ENCODE results near the gene MLLT10. TPM values are rescaled to one million over a fixed set of nuclear protein-coding genes. Genes with fewer than 3 reads are reported as not detected.

The MLLT10 gene
- total RNA-seq, 2 experiments from 2014 or later = 32.8 to 35.4 TPM

DNA sequence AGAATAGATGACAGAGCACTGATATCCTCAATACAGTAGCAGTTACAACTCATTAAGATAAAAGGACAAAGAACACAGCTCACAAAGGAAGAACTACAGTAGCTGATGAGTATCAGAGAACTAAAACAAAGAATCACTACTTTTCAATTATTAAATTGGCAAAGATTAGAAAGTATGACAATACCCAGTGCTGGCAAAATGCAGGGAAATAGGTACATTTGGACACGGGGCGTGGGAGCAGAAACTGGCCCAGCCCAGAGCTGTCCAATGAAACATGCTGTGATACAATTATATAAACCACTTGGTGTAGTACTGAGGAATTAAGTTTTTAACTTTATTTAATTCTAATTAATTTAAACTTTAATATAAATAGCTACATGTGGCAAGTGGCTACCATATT, 226.3 kb downstream of the MLLT10 start:
- ChIA-PET CTCF (no interaction called here), POLR2A (no interaction called here)
- Mint-ChIP-seq H3K36me3 (peaks cover 7% of the 10 kb centered on the region), H3K4me1 (ENCODE audit: low read depth) (peaks cover 4% of the 10 kb centered on the region), H3K9me3 (no peaks in the 10 kb centered on the region), H3K4me3 (no peak overlapping the region), H3K27ac (no peak overlapping the region), H3K27me3 (no peaks in the 10 kb centered on the region)
- intact Hi-C loops (cut with micrococcal nuclease) = no loop called here
- DNase-seq = no peak

GRCh38 chr10:21764466-21765189, 230.6 kb downstream of the MLLT10 start:
- Mint-ChIP-seq H3K27me3 (no peaks in the 10 kb centered on the region), H3K9me3 (no peaks in the 10 kb centered on the region), H3K36me3 (peaks cover 3% of the 10 kb centered on the region), H3K4me1 (ENCODE audit: low read depth) (peaks cover 4% of the 10 kb centered on the region), H3K27ac (peak overlapping the region; percentile 23), H3K4me3 (no peak overlapping the region)
- ChIA-PET POLR2A (no interaction called here), CTCF (no interaction called here)
- DNase-seq = no peak
- intact Hi-C loops (cut with micrococcal nuclease) = no loop called here

- no peak overlapping the region for H3K27ac Mint-ChIP-seq
- DNase-seq = no peak
- H3K36me3 Mint-ChIP-seq = peaks cover 3% of the 10 kb centered on the region
- intact Hi-C loops (cut with micrococcal nuclease) = no loop called here
- CTCF ChIA-PET = no interaction called here
- no peak overlapping the region for H3K4me3 Mint-ChIP-seq
- H3K9me3 Mint-ChIP-seq = no peaks in the 10 kb centered on the region
- peaks cover 4% of the 10 kb centered on the region for H3K4me1 Mint-ChIP-seq (ENCODE audit: low read depth)
- no peaks in the 10 kb centered on the region for H3K27me3 Mint-ChIP-seq
- POLR2A ChIA-PET = no interaction called here
Measured at GRCh38 chr10:21769041-21769440, 235.0 kb downstream of the MLLT10 start.

GRCh38 chr10:21771219-21771618, 237.2 kb downstream of the MLLT10 start:
- Mint-ChIP-seq H3K27ac (no peak overlapping the region), H3K36me3 (peaks cover 1% of the 10 kb centered on the region), H3K4me3 (no peak overlapping the region), H3K4me1 (ENCODE audit: low read depth) (no peaks in the 10 kb centered on the region), H3K27me3 (no peaks in the 10 kb centered on the region), H3K9me3 (no peaks in the 10 kb centered on the region)
- intact Hi-C loops (cut with micrococcal nuclease) = no loop called here
- ChIA-PET CTCF (no interaction called here), POLR2A (no interaction called here)
- no peak for DNase-seq

DNA sequence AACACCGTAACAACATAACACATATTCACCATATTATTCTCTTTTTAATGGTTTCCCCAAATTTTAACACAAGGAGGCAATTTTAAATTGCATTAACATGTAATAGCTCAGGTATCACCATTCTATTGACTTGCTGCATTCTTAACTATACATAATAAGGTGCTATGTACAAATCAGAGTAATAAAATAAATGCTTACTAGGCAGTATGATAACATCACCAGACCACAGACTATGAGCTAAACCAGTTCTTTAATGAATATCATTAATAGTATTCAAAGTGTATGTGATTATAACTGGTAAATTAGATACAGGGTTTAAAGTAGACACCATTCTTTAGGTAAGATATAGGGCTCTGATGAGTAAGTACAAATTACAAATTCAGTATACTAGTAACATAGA, 242.9 kb downstream of the MLLT10 start:
- H3K36me3 Mint-ChIP-seq = peaks cover 12% of the 10 kb centered on the region
- no peaks in the 10 kb centered on the region for H3K27me3 Mint-ChIP-seq
- no peak overlapping the region for H3K27ac Mint-ChIP-seq
- H3K4me1 Mint-ChIP-seq (ENCODE audit: low read depth) = no peaks in the 10 kb centered on the region
- CTCF ChIA-PET = interaction anchor here (0.6 kb wide), 1 partner anchor 1024 kb away, joined by 3 read pairs; no protein-coding TSS in a partner anchor
- H3K9me3 Mint-ChIP-seq = peaks cover 6% of the 10 kb centered on the region
- H3K4me3 Mint-ChIP-seq = no peak overlapping the region
- intact Hi-C loops (cut with micrococcal nuclease) = no loop called here
- POLR2A ChIA-PET = no interaction called here
- no peak for DNase-seq

GRCh38 chr10:21791276-21791675, 257.2 kb downstream of the MLLT10 start:
- H3K27me3 Mint-ChIP-seq = no peaks in the 10 kb centered on the region
- no peaks in the 10 kb centered on the region for H3K4me1 Mint-ChIP-seq (ENCODE audit: low read depth)
- no peak overlapping the region for H3K27ac Mint-ChIP-seq
- H3K36me3 Mint-ChIP-seq = peaks cover 34% of the 10 kb centered on the region
- ChIA-PET POLR2A (no interaction called here), CTCF (no interaction called here)
- H3K9me3 Mint-ChIP-seq = peaks cover 15% of the 10 kb centered on the region
- DNase-seq = no peak
- no peak overlapping the region for H3K4me3 Mint-ChIP-seq
- intact Hi-C loops (cut with micrococcal nuclease) = no loop called here

Small RNAs within 50 kb of the gene (microRNA-seq; reads per million reads assigned to microRNA genes)
- not detected for gene MIR1915 (ENCODE audit: borderline microRNAs expressed, borderline number of aligned reads, borderline replicate concordance)

Other genes with a start within 250 kb of the MLLT10 start
- under 1 TPM; 0.07 to 0.21 TPM for gene SKIDA1, start 8.6 kb upstream of the MLLT10 start, total RNA-seq

All from activated CD4-positive, alpha-beta memory T cell treated with anti-CD3 and anti-CD28 coated beads for 36 hours (primary cell).